Measurements from ENCODE around the gene HAND2.

DNA sequence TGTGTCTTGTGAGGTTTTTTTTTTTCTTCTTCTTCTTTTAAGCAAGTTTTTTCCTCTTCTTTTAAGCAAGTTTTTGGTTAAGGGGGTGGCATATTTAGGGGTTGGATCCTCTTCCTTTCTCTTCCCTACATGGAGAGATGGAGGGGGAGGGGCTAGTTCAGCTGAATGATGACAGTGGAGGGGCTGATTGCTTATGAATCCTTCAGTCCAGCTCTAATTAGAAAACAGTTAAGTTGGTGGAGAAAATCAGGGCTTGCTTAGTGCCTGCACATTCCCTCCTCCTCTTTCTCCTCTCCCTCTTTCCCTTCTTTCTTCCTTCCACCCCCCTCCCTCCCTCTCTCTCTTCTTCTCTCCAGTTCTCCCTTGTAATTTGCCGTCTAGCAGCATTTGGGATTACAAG, 4.4 kb upstream of the HAND2 start:
- no peak for TF ChIP-seq POLR2A (IDR thresholded peaks at IDR 0.05)
- TF ChIP-seq, protein P1, sequence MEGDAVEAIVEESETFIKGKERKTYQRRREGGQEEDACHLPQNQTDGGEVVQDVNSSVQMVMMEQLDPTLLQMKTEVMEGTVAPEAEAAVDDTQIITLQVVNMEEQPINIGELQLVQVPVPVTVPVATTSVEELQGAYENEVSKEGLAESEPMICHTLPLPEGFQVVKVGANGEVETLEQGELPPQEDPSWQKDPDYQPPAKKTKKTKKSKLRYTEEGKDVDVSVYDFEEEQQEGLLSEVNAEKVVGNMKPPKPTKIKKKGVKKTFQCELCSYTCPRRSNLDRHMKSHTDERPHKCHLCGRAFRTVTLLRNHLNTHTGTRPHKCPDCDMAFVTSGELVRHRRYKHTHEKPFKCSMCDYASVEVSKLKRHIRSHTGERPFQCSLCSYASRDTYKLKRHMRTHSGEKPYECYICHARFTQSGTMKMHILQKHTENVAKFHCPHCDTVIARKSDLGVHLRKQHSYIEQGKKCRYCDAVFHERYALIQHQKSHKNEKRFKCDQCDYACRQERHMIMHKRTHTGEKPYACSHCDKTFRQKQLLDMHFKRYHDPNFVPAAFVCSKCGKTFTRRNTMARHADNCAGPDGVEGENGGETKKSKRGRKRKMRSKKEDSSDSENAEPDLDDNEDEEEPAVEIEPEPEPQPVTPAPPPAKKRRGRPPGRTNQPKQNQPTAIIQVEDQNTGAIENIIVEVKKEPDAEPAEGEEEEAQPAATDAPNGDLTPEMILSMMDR (IDR thresholded peaks at IDR 0.05): no peak
